Ishikawa (cell line): ENCODE results near the gene MAST4.

Source experiments
- CREB1 ChIP-seq: IDR thresholded peaks from 2 replicates; pipeline ENCODE4 v1.6.1; 2012; ENCODE audit warnings: low read depth
- REST ChIP-seq: IDR thresholded peaks from 2 replicates; pipeline ENCODE4 v1.6.1; 2012; ENCODE audit warnings: low read depth, mild to moderate bottlenecking
- TAF1 ChIP-seq: IDR thresholded peaks from 2 replicates; pipeline ENCODE4 v1.6.1; 2012; ENCODE audit warnings: low read depth, mild to moderate bottlenecking
- USF1 ChIP-seq: IDR thresholded peaks from 2 replicates; pipeline ENCODE4 v1.6.1; 2012

DNA sequence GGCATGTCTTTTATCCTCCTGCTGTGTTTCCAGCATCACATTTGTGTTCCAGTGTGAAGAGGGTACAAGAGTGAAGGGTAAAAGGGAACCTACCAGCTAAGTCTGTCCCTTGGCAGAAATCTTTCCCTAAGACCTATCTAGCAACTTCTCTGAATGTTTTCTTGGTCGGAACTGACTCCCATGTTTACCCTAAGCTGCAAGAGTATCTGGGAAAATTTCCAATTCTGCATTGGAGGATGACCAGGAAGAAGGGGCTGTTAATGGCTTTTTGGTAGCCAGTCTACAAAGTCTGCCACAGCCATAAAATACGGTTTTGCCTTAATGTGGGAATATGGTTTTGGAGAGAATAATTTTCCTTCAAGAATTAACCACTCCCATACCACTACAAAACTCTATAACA, 75.1 kb downstream of the MAST4 start:
- TF ChIP-seq CREB1, result no peak
- no peak for TF ChIP-seq REST
- no peak for TF ChIP-seq USF1
- no peak for TF ChIP-seq TAF1
